Mammary epithelial cell (primary cell): ENCODE measurements around the gene PGBD5.

Experiments used
- EZH2 ChIP-seq: IDR thresholded peaks from 2 replicates; pipeline ENCODE4 v1.6.1; 2012; ENCODE audit warnings: low read length, inconsistent platforms, borderline replicate concordance
- TF ChIP-seq, protein P1 (sequence below), 2 donors: IDR thresholded peaks in 1 of 2; conservative IDR thresholded peaks in 1 of 2; 2 replicates each; pipeline ENCODE4 v1.5.1; 2011 to 2012; ENCODE audit warnings: inconsistent platforms in 2 of 2, low read length in 2 of 2, mild to moderate bottlenecking in 2 of 2, control low read depth in 1 of 2, low read depth in 1 of 2; ENCODE audit not compliant: insufficient read depth in 1 of 2; ENCODE audit errors: extremely low read depth in 1 of 2

DNA sequence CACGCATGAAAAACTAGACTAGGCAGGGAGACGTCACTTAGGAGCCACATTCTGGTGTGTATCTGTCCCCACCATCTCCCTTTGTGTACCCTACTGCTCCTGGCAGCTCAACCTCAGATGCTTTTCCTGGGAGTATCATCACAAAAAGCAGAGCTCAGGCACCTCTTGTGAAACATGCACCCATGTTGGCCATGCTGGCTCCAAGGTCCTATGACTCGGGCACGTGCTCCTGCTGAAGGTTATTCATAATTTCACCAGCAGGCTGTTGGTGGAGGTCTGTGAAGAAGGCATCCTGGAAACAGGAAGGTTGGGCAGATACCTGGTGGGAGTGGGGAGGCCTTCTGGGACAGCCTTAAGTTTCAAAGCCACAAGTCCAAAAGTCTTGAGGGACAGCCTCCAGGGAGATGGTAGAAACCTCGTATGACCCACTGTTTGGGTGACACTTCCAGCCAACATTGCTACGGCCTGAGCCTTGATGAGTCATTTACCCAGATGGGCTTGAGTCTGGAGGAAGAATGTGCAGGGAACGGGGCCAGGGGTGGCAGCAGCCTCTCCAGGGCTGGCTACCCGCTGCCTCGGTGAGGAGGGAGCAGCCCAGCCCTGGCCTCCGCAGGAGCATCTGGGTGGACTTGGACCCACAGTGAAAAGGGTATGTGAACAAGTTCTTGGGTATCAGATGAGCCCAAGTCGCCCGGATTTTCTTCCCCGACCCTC lies 75.8 kb downstream of the PGBD5 start:
- no peak for TF ChIP-seq EZH2
- TF ChIP-seq, protein P1, sequence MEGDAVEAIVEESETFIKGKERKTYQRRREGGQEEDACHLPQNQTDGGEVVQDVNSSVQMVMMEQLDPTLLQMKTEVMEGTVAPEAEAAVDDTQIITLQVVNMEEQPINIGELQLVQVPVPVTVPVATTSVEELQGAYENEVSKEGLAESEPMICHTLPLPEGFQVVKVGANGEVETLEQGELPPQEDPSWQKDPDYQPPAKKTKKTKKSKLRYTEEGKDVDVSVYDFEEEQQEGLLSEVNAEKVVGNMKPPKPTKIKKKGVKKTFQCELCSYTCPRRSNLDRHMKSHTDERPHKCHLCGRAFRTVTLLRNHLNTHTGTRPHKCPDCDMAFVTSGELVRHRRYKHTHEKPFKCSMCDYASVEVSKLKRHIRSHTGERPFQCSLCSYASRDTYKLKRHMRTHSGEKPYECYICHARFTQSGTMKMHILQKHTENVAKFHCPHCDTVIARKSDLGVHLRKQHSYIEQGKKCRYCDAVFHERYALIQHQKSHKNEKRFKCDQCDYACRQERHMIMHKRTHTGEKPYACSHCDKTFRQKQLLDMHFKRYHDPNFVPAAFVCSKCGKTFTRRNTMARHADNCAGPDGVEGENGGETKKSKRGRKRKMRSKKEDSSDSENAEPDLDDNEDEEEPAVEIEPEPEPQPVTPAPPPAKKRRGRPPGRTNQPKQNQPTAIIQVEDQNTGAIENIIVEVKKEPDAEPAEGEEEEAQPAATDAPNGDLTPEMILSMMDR (conservative IDR thresholded peaks at IDR 0.05 in 1 of 2, IDR thresholded peaks at IDR 0.05 in 1 of 2; ENCODE audit: extremely low read depth in 1 of 2, insufficient read depth in 1 of 2, low read depth in 1 of 2, low read length in 2 of 2), result no peak
